Liver (tissue), 9 donors: Measurements from ENCODE around the gene MTHFD1L. TPM values are rescaled to one million over a fixed set of nuclear protein-coding genes. Genes with fewer than 3 reads are reported as not detected.
A peak's percentile ranks its signal among the peaks of the same experiment; 100 is the strongest.

Experiments
- DNase-seq: peaks from one replicate; pipeline ENCODE4 v3.0.0-alpha.2; 2017; ENCODE audit warnings: low spot score
- H3K27ac ChIP-seq, 2 donors: one replicate each; pipeline ENCODE4 v1.7.0; 2013; ENCODE audit warnings: inconsistent platforms in 2 of 2, low read length in 2 of 2, control low read depth in 1 of 2, low read depth in 1 of 2, mild to moderate bottlenecking in 1 of 2
- H3K27me3 ChIP-seq, 4 donors: one replicate each; pipeline versions ENCODE4 v1.6.1 to v1.7.0; 2013; ENCODE audit warnings: low read length in 3 of 4, inconsistent platforms in 1 of 4, mild to moderate bottlenecking in 1 of 4, moderate library complexity in 1 of 4; ENCODE audit not compliant: control insufficient read depth in 4 of 4, insufficient read depth in 4 of 4
- H3K36me3 ChIP-seq, 4 donors: one replicate each; pipeline versions ENCODE4 v1.6.1 to v1.7.0; 2013; ENCODE audit warnings: low read length in 3 of 4, mild to moderate bottlenecking in 3 of 4, low read depth in 1 of 4, moderate library complexity in 1 of 4; ENCODE audit not compliant: control insufficient read depth in 4 of 4, insufficient read depth in 3 of 4
- H3K4me1 ChIP-seq, 4 donors: one replicate each; pipeline versions ENCODE4 v1.6.1 to v1.7.0; 2013; ENCODE audit warnings: low read length in 3 of 4, mild to moderate bottlenecking in 3 of 4, moderate library complexity in 1 of 4; ENCODE audit not compliant: control insufficient read depth in 4 of 4, insufficient read depth in 4 of 4
- H3K4me3 ChIP-seq, 3 donors: one replicate each; pipeline versions ENCODE4 v1.6.1 to v1.7.0; 2013; ENCODE audit warnings: low read length in 3 of 3, control low read depth in 1 of 3, low read depth in 1 of 3, mild to moderate bottlenecking in 1 of 3
- H3K9ac ChIP-seq, 2 donors: one replicate each; pipeline ENCODE4 v1.7.0; 2013; ENCODE audit warnings: low read length in 2 of 2, mild to moderate bottlenecking in 2 of 2, moderate library complexity in 2 of 2, control low read depth in 1 of 2, low read depth in 1 of 2
- H3K9me3 ChIP-seq, 4 donors: one replicate each; pipeline versions ENCODE4 v1.6.1 to v1.7.0; 2013; ENCODE audit warnings: low read length in 3 of 4; ENCODE audit not compliant: control insufficient read depth in 4 of 4
- ATF3 ChIP-seq: IDR thresholded peaks from 2 replicates; pipeline ENCODE4 v1.6.1; 2016; ENCODE audit warnings: antibody characterized with exemption
- EGR1 ChIP-seq, 2 donors: IDR thresholded peaks; 2 replicates each; pipeline ENCODE4 v1.6.1; 2016 to 2018; ENCODE audit warnings: antibody characterized with exemption in 2 of 2, low read depth in 2 of 2
- FOXA2 ChIP-seq: IDR thresholded peaks from 2 replicates; pipeline ENCODE4 v1.6.1; 2016; ENCODE audit warnings: antibody characterized with exemption
- GABPA ChIP-seq, 2 donors: IDR thresholded peaks in 1 of 2; conservative IDR thresholded peaks in 1 of 2; 2 replicates each; pipeline ENCODE4 v1.6.1; 2016; ENCODE audit warnings: antibody characterized with exemption in 2 of 2, mild to moderate bottlenecking in 1 of 2, moderate library complexity in 1 of 2
- HNF4G ChIP-seq: IDR thresholded peaks from 2 replicates; pipeline ENCODE4 v1.6.1; 2016; ENCODE audit warnings: antibody characterized with exemption
- JUND ChIP-seq, 2 donors: IDR thresholded peaks; 2 replicates each; pipeline ENCODE4 v1.6.1; 2016; ENCODE audit warnings: antibody characterized with exemption in 2 of 2
- NR2F2 ChIP-seq: IDR thresholded peaks from 2 replicates; pipeline ENCODE4 v1.6.1; 2016; ENCODE audit warnings: antibody characterized with exemption
- RAD21 ChIP-seq, 2 donors: IDR thresholded peaks; 2 replicates each; pipeline ENCODE4 v1.6.1; 2016; ENCODE audit warnings: antibody characterized with exemption in 2 of 2, mild to moderate bottlenecking in 2 of 2
- REST ChIP-seq: IDR thresholded peaks from 2 replicates; pipeline ENCODE4 v1.6.1; 2016; ENCODE audit warnings: antibody characterized with exemption, mild to moderate bottlenecking
- RXRA ChIP-seq, 2 donors: IDR thresholded peaks; 2 replicates each; pipeline ENCODE4 v1.6.1; 2017 to 2018; ENCODE audit warnings: antibody characterized with exemption in 2 of 2, mild to moderate bottlenecking in 1 of 2
- SP1 ChIP-seq: IDR thresholded peaks from 2 replicates; pipeline ENCODE4 v1.6.1; 2018; ENCODE audit warnings: antibody characterized with exemption, mild to moderate bottlenecking
- TAF1 ChIP-seq: conservative IDR thresholded peaks from 2 replicates; pipeline ENCODE4 v1.6.1; 2016; ENCODE audit warnings: antibody characterized with exemption, mild to moderate bottlenecking
- WGBS: extraction: QIAGEN DNeasy Blood & Tissue Kit; methylation state at CpG from one replicate; pipeline ENCODE4 v1.1.7; 2013; 5-methylcytosine and 5-hydroxymethylcytosine counted together
- polyA plus RNA-seq, 2 donors: library from polyadenylated mRNA; stranded (reverse) in 1 of 2; unstranded in 1 of 2; fragments of 200-250 nt in 1 of 2; fragments of >200 nt in 1 of 2; fragmentation: Nextera tagmentation in 1 of 2; extraction: Ambion mirVana in 1 of 2; gene quantifications; one replicate each; pipeline versions ENCODE4 v1.2.1 to v1.2.3, GENCODE V29; 2013 to 2015
- total RNA-seq, 2 donors: library from RNA; depleted of rRNA; stranded (reverse); fragments of >200 nt; gene quantifications; one replicate each; pipeline ENCODE4 v1.2.3, GENCODE V29; 2014
- donor health status: healthy.
- donor health status: healthy.
- donor health status: healthy.
- donor health status: healthy.
- donor health status: healthy.

Gene MTHFD1L
- total and polyA plus RNA-seq, 4 donors: 2.0 to 7.7 (median 2.8) TPM

- Histone ChIP-seq H3K9ac (no peak overlapping the region), H3K4me3 (no peak overlapping the region), H3K4me1 (peaks cover 0 to 6% (median 3%) of the 10 kb centered on the region in 4 donors), H3K27me3 (no peaks in the 10 kb centered on the region), H3K36me3 (no peaks in the 10 kb centered on the region), H3K9me3 (no peaks in the 10 kb centered on the region), H3K27ac (no peak overlapping the region)
- WGBS: 90% methylated on average over 2 of the region's 2 CpGs
- DNase-seq: no peak
- no peak for TF ChIP-seq ATF3
- TF ChIP-seq HNF4G: no peak
- no peak for TF ChIP-seq GABPA (IDR thresholded peaks at IDR 0.05 in 1 of 2, conservative IDR thresholded peaks at IDR 0.05 in 1 of 2)
Measured at GRCh38 chr6:151100326-151100725, 234.8 kb downstream of the MTHFD1L start.

GRCh38 chr6:151101161-151101815, 235.8 kb downstream of the MTHFD1L start:
- no peaks in the 10 kb centered on the region for H3K27me3 ChIP-seq
- H3K4me3 ChIP-seq: no peak overlapping the region
- TF ChIP-seq TAF1: no peak
- TF ChIP-seq EGR1 (IDR thresholded peaks at IDR 0.05; ENCODE audit: low read depth in 2 of 2): no peak
- TF ChIP-seq JUND (IDR thresholded peaks at IDR 0.05): no peak
- TF ChIP-seq SP1: no peak
- TF ChIP-seq REST: peak; percentile 46
- no peaks in the 10 kb centered on the region for H3K36me3 ChIP-seq
- no peak for DNase-seq
- H3K27ac ChIP-seq: no peak overlapping the region
- 82% methylated on average over 6 of the region's 6 CpGs for WGBS
- no peaks in the 10 kb centered on the region for H3K9me3 ChIP-seq
- H3K9ac ChIP-seq: no peak overlapping the region
- H3K4me1 ChIP-seq: peaks cover 0 to 3% (median 1%) of the 10 kb centered on the region in 4 donors

GRCh38 chr6:151101816-151102694, 236.6 kb downstream of the MTHFD1L start:
- Histone ChIP-seq H3K27me3 (no peaks in the 10 kb centered on the region), H3K4me1 (peaks cover 0 to 3% (median 0%) of the 10 kb centered on the region in 4 donors), H3K9me3 (no peaks in the 10 kb centered on the region), H3K27ac (no peak overlapping the region), H3K36me3 (no peaks in the 10 kb centered on the region), H3K9ac (no peak overlapping the region), H3K4me3 (no peak overlapping the region)
- TF ChIP-seq RXRA (IDR thresholded peaks at IDR 0.05) (peak in 1 of 2 donors; percentile 5), FOXA2 (no peak), NR2F2 (peak; percentile 83), SP1 (no peak), GABPA (IDR thresholded peaks at IDR 0.05 in 1 of 2, conservative IDR thresholded peaks at IDR 0.05 in 1 of 2) (no peak), JUND (IDR thresholded peaks at IDR 0.05) (no peak), RAD21 (IDR thresholded peaks at IDR 0.05) (peak in 1 of 2 donors; percentile 6)
- DNase-seq: no peak
- WGBS: 91% methylated on average over 10 of the region's 10 CpGs
